ENCODE data around the gene EBF3.

- TF ChIP-seq POLR2AphosphoS5 (IDR thresholded peaks at IDR 0.05; ENCODE audit: low read depth, low read length) (no peak), CTCF (IDR thresholded peaks at IDR 0.05 in 2 of 3, conservative IDR thresholded peaks at IDR 0.05 in 1 of 3; ENCODE audit: borderline replicate concordance in 1 of 3, insufficient read depth in 1 of 3, low read depth in 2 of 3, low read length in 2 of 3) (no peak), EZH2 (IDR thresholded peaks at IDR 0.05) (no peak), CEBPB (IDR thresholded peaks at IDR 0.05; ENCODE audit: low read depth) (no peak)
These were observed 1.8 kb downstream of the EBF3 start for GRCh38 chr10:129962031-129962871.

All from HCT116 (cell line).